Right atrium auricular region (tissue), 2 donors: ENCODE results near the gene FOXP1. TPM values are rescaled to one million over a fixed set of nuclear protein-coding genes. Genes with fewer than 3 reads are reported as not detected.

Experiments used
- DNase-seq: peaks from one replicate; pipeline ENCODE4 v3.0.0-alpha.2; 2019; ENCODE audit warnings: low spot score
- H3K27ac ChIP-seq, 2 donors: fragments of 200-600 bp; sonication (generic); 1 replicate in 1 of 2; 2 replicates in 1 of 2; pipeline ENCODE4 v1.5.1; 2016 to 2019
- H3K27me3 ChIP-seq, 2 donors: fragments of 200-600 bp; sonication (generic); one replicate each; pipeline versions ENCODE4 v1.5.1 to v1.6.0; 2017 to 2019
- H3K36me3 ChIP-seq: fragments of 200-600 bp; sonication (generic); one replicate; pipeline ENCODE4 v1.5.1; 2016
- H3K4me1 ChIP-seq, 2 donors: fragments of 200-600 bp; sonication (generic); one replicate each; pipeline versions ENCODE4 v1.5.1 to v1.6.0; 2017 to 2019
- H3K4me3 ChIP-seq, 2 donors: fragments of 200-600 bp; sonication (generic); 1 replicate in 1 of 2; 2 replicates in 1 of 2; pipeline ENCODE4 v1.5.1; 2017 to 2019; ENCODE audit warnings: mild to moderate bottlenecking in 1 of 2, moderate library complexity in 1 of 2
- H3K9me3 ChIP-seq, 2 donors: fragments of 200-600 bp; sonication (generic); one replicate each; pipeline ENCODE4 v1.5.1; 2019
- CTCF ChIP-seq, 2 donors: fragments of 200-600 bp; sonication (generic); IDR thresholded peaks; one replicate each; pipeline ENCODE4 v1.5.1; 2019; ENCODE audit warnings: antibody characterized with exemption in 2 of 2
- total RNA-seq, 2 donors: library from RNA; depleted of rRNA; stranded (reverse); fragments of >200 nt; gene quantifications; one replicate each; pipeline ENCODE4 v1.1.0, GENCODE V29; 2016

The FOXP1 gene
- total RNA-seq, 2 donors from 2014 or later, result 39.2 to 59.0 TPM

GRCh38 chr3:71077070-71077469, 506.5 kb downstream of the FOXP1 start:
- Histone ChIP-seq H3K4me3 (no peak overlapping the region), H3K9me3 (no peaks in the 10 kb centered on the region), H3K36me3 (no peaks in the 10 kb centered on the region), H3K27ac (no peak overlapping the region), H3K4me1 (peaks cover 0 to 24% of the 10 kb centered on the region in 2 donors), H3K27me3 (no peaks in the 10 kb centered on the region)
- no peak for TF ChIP-seq CTCF (IDR thresholded peaks at IDR 0.05)
- DNase-seq, result no peak

GRCh38 chr3:71076361-71077002, 507.0 kb downstream of the FOXP1 start:
- H3K36me3 ChIP-seq, result no peaks in the 10 kb centered on the region
- peaks cover 0 to 25% of the 10 kb centered on the region in 2 donors for H3K4me1 ChIP-seq
- no peaks in the 10 kb centered on the region for H3K27me3 ChIP-seq
- no peaks in the 10 kb centered on the region for H3K9me3 ChIP-seq
- no peak overlapping the region for H3K4me3 ChIP-seq
- no peak for DNase-seq
- TF ChIP-seq CTCF (IDR thresholded peaks at IDR 0.05), result no peak
- no peak overlapping the region for H3K27ac ChIP-seq

GRCh38 chr3:71075494-71075893, 508.0 kb downstream of the FOXP1 start:
- Histone ChIP-seq H3K36me3 (no peaks in the 10 kb centered on the region), H3K4me1 (peaks cover 0 to 35% of the 10 kb centered on the region in 2 donors), H3K27me3 (no peaks in the 10 kb centered on the region), H3K9me3 (no peaks in the 10 kb centered on the region), H3K4me3 (no peak overlapping the region), H3K27ac (peak overlapping the region in 1 of 2 donors; percentile 18)
- no peak for TF ChIP-seq CTCF (IDR thresholded peaks at IDR 0.05)
- DNase-seq, result no peak

GRCh38 chr3:71074423-71074822, 509.1 kb downstream of the FOXP1 start:
- peaks cover 0 to 42% of the 10 kb centered on the region in 2 donors for H3K4me1 ChIP-seq
- H3K27ac ChIP-seq, result no peak overlapping the region
- H3K4me3 ChIP-seq, result no peak overlapping the region
- TF ChIP-seq CTCF (IDR thresholded peaks at IDR 0.05), result no peak
- H3K36me3 ChIP-seq, result no peaks in the 10 kb centered on the region
- H3K27me3 ChIP-seq, result no peaks in the 10 kb centered on the region
- H3K9me3 ChIP-seq, result no peaks in the 10 kb centered on the region
- DNase-seq, result no peak

- Histone ChIP-seq H3K9me3 (no peaks in the 10 kb centered on the region), H3K27me3 (no peaks in the 10 kb centered on the region), H3K4me3 (no peak overlapping the region), H3K36me3 (no peaks in the 10 kb centered on the region), H3K27ac (peak overlapping the region in 1 of 2 donors; percentile 40), H3K4me1 (peaks cover 0 to 38% of the 10 kb centered on the region in 2 donors)
- TF ChIP-seq CTCF (IDR thresholded peaks at IDR 0.05), result no peak
- DNase-seq, result no peak
Measured at GRCh38 chr3:71072986-71073385, 510.5 kb downstream of the FOXP1 start.

GRCh38 chr3:71072287-71072686, 511.2 kb downstream of the FOXP1 start:
- Histone ChIP-seq H3K27ac (peak overlapping the region in 1 of 2 donors; percentile 40), H3K4me1 (peaks cover 0 to 36% of the 10 kb centered on the region in 2 donors), H3K36me3 (no peaks in the 10 kb centered on the region), H3K27me3 (no peaks in the 10 kb centered on the region), H3K4me3 (no peak overlapping the region), H3K9me3 (no peaks in the 10 kb centered on the region)
- no peak for DNase-seq
- no peak for TF ChIP-seq CTCF (IDR thresholded peaks at IDR 0.05)
